NCI-H345 treated with DMSO at 0.1 percent for 48 hours (cell line): ENCODE results near the gene HUS1.
"Not testable (repeated sequence)": the region's sequence is repeated elsewhere in the genome, so short reads cannot be mapped to it uniquely, and the experiment has no call there.

Experiments
- DNase-seq: peaks from one replicate; lab custom pipeline; 2025; ENCODE audit not compliant: unreplicated experiment; lab: John Stamatoyannopoulos, UW

Gene HUS1

DNA sequence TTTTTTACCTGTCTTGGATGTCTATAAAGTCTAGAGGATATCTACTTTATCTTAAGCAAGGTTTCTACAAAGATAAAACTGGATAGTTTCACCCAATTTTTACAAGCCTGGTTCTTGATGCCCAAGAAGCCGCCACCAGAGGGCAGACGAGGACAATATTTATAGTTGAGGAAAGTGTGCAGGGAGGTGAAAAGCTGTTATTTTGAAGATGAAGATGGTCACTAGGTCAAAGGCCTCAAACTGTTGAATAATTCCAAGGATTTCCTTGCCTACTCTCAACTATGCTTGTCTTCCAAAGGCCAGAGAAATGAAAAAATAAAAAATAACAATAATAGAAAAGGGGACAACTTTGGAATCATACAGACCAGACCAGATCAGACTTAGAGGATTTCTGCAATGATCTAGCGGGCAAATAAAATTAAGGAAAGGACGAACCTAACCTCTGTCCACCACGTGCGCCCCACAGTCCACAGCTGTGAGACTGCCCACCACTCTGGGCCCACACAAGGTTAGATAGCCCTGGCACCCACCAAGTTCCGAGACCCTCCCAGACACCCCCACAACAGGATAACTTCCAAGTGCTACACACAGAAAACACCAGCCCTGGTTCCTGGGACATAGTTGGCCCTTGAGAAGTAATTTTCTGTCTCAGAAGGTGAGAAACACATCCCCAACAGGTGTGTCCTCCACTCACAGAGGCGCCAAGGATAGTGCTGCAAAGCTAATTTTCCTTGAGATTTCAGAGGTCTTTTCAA lies 34.0 kb downstream of the HUS1 start:
- peak; percentile 54 for DNase-seq

DNA sequence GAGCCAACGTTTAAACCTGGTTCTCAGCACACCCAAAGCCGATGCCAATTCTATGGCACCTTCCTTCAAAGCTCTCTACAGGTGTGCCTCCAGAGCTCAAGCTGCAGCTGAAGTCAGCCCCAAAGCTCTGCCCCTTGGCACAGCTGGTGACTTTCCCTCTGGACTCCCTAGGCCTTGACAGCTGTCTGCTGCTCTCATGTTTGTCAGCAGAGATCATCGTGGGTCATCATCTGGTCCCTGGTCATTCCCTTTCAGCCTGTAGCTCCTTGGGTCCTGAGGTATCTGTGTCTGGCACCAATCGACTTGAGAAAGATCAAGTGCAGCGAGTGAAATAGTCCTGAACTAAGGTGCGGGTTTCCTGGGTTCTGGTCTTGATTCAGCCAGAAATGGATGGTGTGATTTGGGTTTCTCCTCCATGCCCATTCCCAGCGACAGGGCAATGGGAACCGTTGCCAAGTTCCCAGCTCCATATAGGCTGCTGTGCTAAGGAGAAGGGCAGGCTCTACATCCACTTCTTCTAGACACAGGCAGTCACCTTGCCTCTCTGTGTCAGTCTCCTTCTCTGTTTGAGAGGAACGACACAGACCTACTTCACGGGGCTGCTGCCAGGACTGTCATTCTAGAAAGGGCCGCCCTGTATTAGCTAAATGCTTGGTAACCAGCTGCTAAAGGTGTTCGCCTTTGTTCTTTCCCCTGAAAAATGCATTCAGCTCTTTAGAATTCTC lies 34.7 kb downstream of the HUS1 start:
- DNase-seq = no peak

DNA sequence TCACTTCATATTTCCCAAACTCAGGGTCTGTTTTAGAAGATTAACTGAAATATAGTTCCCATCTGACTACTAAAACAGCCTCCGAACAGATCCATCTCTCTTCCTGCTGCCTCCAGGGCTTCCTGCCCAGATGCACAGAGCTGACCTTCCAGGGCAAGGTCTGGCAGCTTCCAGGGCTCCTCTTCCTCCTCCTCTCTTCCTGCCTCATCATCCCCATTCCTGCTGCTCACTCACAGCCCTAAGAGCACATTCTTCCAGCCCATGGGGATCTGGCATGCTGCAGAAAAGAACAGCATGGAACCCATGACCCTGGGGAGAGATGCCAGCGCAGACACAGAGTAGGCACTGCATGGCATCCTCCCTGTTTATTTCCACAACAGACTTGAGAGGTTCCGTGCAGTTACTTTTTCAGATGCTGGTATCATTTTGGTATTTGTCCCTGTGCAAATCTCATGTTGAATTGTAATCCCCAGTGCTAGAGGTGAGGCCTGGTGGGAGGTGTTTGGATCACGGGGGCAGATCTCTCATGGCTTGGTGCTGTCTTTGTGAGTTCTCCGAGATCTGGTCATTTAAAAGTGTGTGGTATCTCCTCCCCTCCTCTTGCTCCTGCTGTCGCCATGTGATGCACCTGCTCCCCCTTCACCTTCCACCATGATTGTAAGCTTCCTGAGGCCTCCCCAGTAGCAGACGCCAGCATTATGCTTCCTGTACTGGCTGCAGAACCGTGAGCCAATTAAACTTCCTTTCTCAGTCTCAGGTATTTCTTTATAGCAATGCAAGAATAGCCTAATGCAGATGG lies 35.5 kb downstream of the HUS1 start:
- DNase-seq = no peak

DNA sequence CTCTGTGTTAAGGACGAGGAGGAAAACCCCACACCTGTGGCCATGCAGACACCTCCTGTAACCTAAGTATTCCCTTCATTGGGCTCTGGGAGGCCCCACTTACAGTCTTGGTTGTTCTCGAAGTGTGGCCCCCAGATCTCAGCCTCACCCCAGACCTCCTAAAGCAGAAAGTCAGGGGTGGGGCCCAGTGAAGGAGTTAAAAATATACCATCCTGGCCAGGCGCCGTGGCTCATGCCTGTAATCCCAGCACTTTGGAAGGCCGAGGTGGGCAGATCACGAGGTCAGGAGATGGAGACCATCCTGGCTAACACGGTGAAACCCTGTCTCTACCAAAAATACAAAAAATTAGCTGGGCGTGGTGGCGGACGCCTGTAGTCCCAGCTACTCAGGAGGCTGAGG lies 36.8 kb downstream of the HUS1 start:
- DNase-seq = not testable (repeated sequence)

DNA sequence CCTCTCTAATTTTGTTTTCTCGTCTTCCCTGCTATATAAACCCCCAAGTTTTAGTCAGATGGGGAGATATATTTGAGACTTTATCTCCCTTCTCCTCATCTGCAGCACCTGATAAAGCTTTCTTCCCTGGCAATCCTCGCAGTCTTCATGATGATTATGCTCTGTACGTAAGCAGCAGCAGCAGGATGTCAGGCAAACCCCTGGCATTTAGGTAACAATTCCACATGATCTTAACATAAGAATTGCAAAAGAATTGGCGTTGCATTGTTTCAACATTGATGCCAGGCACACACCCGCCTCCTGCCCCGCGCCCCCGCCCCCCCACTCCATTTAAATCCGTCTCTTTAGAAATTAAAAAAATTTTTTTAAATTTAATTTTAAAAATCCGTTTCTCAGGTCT lies 37.3 kb downstream of the HUS1 start:
- DNase-seq = no peak

DNA sequence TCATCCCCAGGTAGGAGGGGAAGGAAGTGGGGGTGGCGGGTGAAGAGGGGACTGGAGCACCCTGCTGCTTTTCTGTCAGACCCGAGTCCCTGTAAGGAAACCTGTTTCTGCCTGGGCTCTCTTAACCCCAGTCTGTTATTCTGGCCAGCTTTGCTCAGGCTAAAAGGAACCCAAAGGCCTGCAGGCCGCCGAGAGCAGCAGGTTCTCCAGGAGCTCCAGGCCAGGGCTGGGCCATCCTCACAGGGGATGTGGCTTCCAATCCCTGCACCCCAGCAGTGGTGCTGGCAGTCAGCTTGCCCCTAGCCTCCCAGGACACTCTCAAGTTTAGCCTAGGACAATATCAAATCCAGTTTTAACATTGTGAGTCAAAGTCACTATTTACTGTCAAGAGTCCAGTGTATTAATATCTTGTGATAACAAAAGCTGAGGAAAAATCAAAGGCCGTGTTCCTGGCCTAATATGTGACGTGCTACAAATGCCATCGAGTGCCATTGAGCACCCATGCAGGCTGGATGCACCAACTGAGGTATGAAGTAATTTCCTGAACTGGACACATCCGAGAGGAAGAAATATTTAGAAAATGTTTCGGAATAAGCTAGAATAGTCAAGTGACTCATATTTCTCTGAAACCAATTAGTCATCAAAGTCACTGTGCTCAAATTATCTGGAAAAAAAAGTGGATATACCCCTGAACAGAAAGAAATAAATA lies 38.1 kb downstream of the HUS1 start:
- DNase-seq = no peak

DNA sequence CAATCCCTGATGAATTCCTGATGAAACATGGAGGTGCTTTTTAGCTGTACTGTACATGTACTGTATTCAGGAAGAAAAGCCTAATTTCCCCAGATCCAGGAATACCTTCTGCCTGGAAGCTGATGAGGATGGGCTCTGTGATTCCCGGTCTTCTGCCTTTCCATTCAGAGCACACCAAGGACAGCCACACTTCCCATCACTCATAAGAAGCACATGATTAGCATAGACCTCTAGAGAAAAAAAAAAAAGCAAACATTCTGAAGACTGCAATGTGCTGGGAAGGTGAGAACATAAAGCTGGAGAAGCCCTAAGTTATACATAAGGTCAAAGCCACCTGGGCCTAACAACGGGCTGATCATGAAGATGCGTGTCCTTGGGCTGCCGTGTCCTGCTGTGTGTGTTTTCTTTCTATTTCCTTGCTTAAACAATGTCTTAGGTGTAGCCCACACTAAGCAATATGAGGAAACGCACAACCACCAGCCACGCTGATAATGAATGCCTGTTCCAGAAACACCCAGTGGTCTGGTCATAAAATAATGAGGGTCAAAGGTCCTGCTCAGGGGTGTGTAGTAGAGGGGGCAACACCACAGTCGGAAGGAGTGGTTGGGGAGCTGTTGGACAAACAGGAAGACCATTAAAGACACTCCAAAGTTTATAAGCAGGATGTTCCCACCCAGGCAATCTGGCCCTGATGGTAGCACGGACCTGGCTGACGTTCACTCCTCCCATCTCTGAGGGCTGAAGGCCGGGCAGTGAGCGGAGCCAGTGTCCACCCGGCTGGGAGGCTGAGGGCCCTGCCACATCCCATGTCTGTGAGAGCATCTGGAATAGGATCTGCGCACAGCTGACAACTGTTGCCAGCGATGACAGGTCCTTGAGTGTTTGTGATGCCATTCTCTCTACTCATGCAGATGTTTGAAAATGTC lies 39.1 kb downstream of the HUS1 start:
- DNase-seq = no peak

DNA sequence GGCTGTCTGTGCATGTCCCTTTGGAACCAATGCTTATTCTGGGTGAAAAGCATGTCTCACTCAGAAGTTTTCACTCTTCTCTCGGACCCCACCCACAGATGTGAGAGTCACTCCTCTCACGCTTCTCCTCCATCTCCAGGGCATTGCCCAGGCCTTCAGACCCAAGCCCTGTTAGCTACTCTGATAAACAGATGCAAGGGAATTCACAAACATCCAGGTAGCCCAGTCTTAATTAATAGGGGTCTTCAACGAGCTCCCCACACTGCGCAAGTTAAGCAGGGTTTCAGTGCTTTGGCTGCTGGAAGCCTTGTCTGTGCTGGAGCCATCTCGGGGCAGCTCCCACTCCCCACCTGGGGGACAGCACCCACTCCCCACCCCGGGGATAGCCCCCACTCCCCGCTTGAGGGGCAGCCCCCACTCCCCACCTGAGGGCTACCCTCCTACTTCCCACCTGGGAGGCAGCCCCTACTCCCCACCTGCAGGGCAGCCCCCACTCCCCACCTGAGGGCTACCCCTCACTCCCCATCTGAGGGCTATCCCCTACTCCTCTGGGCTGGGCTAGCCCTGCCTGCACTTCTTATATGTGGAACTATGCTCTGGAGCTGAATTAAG lies 39.9 kb downstream of the HUS1 start:
- DNase-seq = no peak

DNA sequence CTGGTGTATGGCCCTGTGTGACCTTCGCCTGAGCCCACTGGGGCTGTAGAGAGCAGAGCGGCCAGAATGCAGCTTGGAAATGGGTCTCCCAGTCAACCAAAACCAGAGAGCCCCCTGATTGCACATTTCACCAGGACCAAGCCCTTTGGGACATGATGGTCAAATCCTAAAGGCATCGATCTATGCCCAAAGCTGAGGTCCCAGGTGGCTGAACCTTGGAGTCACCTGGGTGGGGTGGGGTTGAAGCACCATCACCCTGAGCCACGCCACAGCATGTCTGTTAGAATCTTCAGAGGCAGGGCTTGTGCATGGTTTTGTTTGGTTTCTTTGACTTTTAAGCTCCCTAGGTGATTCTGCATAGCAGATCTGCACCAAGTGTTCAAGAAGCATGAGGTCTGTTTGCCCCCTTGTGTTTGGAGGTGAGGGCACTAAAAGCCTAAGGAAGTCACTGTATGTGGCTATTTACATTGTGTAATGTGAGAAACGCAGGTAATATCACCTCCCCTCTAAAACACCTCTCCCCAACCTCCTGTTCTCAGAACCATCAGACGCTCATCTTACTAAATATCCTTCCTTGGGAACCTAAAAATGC lies 40.7 kb downstream of the HUS1 start:
- DNase-seq = no peak

DNA sequence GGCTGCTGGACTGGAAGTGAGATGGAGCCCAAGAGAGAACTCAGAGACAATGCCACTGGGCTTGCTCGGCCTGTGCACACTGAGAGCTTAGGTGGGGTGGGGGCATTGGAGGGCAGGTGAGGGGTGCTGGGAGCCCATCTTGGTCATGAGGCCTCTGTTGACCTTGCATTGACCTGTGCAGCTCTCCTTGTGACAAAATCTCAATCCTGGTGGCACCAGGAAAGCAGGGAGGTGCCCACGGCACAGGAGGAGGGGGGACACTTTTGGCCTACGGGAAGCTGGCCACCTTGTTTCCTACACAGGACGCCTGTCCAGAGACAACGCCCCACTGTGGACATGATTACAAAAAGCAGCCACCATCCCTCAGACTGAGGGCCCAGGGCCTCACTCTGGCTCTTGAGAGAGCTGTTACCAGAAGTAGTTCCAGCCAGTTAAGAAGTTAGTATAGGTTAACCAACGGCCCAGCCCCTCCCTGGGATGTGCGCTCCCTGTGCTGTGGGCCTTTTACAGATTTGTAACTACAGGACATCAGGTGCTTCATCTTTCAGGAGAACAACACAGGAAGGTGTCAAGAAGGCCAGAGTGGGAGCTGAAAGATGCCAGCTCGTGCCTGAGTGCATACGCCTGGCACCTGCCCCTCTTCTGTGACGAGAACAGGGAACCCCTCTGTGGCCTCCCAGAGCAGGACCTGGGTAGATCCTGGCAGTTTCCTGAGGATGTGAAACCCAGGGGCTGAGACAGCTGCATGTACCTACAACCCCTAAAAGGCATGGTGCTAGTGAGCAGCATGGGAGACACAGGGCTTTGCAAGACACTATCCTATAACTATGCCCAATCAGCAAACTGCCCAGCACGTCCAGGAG lies 41.5 kb downstream of the HUS1 start:
- no peak for DNase-seq

DNA sequence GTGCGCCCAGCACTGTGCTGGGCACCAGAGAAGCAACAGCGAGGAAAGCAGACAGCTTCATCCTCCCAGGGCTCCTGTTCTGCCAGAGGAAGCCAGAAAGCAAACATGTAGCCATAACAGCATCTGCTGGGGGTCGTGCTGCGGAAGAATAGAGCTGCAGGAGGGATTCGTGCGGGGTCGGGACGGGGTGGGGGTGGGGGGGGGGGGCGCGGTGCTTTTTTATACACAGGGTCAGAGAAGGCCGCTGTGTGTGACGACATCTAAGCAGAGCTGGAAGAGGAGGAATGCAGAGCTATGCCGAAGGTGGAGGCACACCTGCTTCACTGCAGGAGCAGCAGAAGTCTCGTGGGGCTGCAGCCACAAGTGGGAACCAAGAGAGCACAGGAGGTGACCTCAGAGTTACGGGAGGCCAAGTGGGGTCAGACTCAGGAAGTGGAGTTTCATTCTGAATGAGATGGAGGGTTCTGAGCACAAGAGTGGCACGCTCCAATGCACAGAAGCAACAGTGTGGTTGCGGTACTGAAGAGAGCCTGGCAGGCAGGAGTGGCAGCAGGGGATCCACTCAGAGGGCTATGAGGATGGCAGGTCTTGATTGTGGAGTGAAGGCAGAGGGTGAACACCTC lies 42.2 kb downstream of the HUS1 start:
- peak; percentile 12 for DNase-seq

DNA sequence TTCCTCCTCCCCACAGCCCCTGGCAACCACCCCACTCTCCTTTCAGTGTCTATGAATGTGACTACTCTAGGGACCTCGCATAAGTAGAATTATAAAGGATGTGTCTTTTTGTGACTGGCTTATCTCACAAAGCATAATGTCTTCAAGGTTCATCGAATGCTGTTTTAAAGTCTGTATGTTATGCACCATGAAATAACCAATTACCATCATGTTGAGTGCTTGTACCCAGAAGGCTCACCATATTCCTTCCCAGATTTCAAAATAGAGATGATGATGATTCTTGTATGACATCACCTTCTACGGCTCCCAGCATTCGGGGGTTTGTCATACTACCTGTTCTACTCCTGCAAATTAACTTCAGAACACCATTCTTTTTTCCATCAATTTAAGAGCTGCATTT lies 43.1 kb downstream of the HUS1 start:
- no peak for DNase-seq

DNA sequence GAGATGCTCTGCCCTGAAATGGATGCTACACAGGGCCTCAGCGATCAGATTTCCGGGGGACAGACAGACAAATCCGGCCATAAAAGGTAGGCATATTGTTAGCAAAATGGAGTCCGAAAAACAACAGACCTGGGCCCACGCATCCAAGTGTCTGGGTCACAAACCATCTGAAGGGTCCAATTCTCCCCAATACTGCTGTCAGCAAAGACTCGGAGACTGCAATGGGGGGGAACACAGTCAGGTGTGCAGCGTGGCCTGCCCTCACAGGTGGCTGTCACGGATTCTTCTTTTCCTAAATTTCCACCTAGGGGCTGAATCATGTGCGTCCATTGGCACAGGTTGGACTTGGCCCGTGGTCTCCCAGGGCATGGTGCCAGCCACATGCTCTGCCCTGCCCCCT lies 44.1 kb downstream of the HUS1 start:
- no peak for DNase-seq

DNA sequence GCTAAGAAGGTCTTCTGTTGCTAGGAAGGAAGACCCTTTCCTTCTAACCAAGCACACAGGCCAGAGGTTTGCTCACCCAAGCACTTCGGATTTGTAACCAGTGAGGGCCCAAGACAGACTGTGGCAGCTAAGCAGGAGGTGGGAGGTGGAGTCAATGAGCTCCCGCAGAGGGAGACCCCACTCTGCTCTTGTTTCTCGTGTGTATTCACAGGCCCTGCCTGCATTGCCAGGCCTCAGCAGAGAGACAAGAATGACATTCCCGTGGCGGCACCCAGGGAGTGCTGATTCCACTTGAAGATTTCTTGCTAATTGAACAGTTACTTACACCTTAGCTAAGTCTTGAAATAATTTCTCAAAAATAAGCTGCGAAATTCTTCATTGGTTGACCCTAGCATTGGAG lies 44.6 kb downstream of the HUS1 start:
- no peak for DNase-seq

DNA sequence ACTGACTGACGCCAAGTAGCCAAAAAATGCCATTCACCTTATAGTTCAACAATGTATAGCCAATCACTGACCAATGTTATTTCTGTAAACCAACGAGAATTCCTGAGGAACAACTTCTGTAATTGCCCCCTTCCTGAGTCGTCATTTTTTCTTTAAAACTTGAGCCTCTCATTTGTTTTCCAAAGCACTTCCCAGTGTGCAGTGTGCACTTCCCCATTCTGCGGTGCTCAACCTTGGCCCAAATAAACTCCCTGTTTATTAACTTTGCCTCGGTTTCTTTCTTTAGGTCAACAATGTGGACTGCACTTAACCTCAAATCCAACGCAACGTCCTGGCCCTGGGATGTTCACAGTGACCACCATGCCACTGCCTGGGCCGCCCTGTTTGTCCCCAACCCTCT lies 46.2 kb downstream of the HUS1 start:
- no peak for DNase-seq

DNA sequence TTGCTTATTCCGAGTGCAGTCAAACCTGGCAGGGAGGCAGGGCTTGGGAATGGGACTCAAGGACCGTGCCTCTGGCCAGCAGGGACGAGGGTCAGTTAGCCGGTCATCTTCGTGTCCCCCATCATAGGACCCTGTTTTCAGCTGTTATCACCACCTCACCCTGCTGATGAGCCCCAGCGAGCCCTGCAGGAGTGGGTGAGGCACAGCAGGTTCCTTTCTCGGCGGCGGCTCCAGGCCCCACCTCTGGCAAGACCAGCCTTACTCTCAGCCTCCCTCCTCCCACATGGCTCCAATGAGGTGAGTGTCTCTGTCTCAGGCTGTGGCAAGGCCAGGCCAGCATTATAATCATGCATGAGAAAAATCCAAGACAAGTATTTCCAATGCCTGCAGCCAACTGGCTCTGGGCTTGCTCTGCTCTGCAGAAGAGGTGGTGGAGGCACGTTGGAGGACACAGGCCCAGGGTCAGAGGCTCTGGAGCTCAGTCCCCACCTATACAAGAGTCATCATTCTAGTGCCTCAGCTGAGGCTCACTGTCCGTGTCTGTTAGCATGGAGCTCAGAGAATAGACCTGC lies 46.9 kb downstream of the HUS1 start:
- no peak for DNase-seq

DNA sequence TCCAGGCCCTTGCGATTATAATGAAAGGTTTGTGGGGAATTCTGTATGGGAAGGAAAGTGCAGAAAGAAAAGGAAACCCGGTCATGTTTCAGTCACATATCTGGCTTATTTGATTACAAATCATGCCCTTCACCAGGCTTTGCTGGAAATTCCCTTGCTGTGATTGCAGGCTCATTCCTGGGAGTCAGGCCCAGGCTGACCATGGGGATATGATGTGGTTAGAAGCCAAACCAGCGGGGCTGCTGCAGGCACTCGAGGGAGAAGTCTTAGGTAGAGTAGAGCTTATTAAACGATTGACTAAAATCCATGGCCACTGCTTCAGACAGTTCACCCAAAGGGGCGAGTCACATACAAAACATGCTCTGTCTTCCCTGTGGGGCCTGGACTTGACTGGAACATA lies 47.4 kb downstream of the HUS1 start:
- no peak for DNase-seq
